ENCODE results near the gene SLC35D2.
"Not testable (repeated sequence)": the region's sequence is repeated elsewhere in the genome, so short reads cannot be mapped to it uniquely, and the experiment has no call there.

SLC35D2 gene

GRCh38 chr9:96399325-96399633 lies 15.8 kb upstream of the SLC35D2 start:
- DNase-seq: no peak

DNA sequence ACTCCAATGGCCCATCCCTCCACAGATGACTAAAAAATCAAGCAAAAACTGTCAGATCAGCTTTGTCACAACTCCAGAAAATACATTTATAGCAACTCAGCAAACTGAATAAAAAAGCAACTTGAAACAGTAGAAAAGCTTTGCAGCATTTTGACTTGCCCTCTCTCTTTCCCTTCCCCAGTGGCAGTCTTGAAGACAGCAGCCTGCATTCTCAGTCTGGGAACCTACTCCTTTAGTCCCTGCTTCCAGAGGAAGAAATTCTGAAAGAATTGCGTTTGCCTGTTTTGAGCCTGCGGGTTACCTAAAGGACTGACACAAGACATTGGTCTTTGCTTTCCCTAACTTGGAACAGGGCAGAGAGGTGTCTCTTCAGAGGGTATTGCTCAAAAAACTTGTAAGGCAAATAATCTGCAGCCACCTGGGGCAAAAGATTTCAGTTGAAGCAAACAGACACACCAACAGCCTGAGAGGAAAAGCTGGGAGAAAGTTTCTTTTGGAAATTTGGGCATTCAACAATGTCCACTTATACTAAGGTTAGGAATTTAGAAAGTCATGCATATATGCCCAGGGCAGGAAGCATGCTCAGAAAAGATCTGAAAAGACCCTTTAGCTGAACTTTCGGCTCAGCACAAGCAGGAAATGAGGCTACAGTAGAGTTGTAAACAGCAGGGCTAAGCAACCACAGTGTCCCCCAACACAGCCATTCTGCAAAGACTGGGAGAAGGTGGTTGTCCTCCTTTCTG lies 15.2 kb upstream of the SLC35D2 start:
- no peak for DNase-seq

- no peak for DNase-seq
These were observed 12.5 kb upstream of the SLC35D2 start for GRCh38 chr9:96395964-96396363.

GRCh38 chr9:96394832-96395496 lies 11.5 kb upstream of the SLC35D2 start:
- no peak for DNase-seq

DNA sequence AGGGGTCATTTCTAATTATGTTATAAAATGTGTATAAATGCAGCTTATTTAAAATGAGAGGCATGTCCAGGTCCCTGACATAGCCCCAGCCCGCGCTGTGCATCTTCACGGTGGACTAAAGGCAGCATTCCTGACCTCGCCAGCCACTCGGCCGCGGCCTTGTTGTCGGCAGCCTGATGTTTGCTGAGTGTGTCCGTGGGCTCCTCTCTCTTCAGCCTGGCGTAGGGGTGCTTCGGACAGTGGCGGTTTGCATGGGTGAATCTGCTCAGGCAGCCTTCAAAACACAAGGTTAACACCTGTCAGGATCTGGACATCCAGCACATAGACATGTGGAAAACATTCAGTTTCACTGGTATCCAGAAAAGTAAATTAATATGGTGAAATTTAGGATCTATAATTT lies 8.8 kb upstream of the SLC35D2 start:
- no peak for DNase-seq

GRCh38 chr9:96391021-96391765 lies 7.7 kb upstream of the SLC35D2 start:
- no peak for DNase-seq

DNA sequence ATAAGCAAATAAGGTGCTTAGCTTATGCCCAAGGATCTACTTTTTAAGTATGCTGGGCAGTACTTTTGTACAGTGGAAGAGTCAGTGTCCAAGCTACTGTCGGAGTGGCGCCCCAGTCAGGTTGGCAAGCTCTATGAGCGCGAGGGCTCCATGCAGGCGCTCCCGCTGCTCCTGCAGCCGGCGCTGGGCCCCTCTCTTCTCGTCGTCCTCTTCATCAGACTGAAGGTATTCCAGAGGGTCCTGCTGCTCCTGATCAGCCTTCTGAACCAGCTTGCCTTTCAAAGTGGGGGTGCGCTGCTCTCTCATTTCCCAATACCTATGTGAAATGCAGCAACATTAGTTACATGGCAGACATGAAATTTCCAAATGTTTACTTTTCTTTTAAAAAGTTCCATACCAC lies 4.6 kb upstream of the SLC35D2 start:
- DNase-seq: no peak

- no peak for DNase-seq
These were observed 2.6 kb upstream of the SLC35D2 start for GRCh38 chr9:96386157-96386556.

- DNase-seq: no peak
These were observed 709 bp downstream of the SLC35D2 start for GRCh38 chr9:96382839-96383164.

GRCh38 chr9:96382175-96382574 lies 1.3 kb downstream of the SLC35D2 start:
- no peak for DNase-seq

DNA sequence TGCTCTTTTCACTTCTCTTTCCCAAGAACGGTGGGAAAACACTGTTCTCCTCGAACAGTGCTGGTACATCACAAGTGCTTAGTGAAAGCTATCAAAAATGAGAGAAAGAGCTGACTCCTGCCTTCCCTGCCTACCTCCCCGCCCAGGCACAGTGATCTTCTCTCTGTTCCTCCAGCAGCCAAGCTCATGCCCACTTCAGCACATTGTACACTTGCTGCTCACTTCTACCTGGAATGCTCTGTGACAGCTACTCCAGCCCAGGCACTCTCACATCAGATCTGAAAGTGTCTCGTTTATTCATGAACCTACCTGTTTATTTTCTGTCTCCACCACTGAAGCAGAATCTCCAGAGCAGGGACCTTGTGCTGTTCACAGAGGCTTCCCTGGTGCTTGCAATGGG lies 1.8 kb downstream of the SLC35D2 start:
- DNase-seq: no peak

- no peak for DNase-seq
These were observed 2.4 kb downstream of the SLC35D2 start for GRCh38 chr9:96381125-96381524.

DNA sequence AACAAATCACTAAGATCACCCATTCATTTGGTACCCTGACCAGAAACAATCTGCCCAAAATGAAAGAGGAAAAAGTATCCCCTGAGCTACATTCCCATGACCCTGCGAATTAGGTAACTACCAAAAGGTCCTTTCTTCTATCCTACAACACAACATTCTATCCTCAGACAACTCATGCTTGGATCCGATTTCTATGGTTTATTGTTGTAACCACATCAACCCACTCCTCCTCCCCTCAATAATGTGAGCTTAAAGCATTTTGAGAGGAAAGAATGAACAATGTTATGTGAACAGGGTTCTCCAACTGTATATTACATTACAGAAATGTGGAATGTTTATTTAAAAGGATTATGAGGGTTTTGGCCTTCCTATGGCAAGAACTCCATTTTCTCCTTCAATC lies 4.0 kb downstream of the SLC35D2 start:
- no peak for DNase-seq

- DNase-seq: no peak
These were observed 5.3 kb downstream of the SLC35D2 start for GRCh38 chr9:96378187-96378586.

GRCh38 chr9:96376891-96377874 lies 6.3 kb downstream of the SLC35D2 start:
- DNase-seq: no peak

GRCh38 chr9:96375507-96375906 lies 8.0 kb downstream of the SLC35D2 start:
- not testable (repeated sequence) for DNase-seq

DNA sequence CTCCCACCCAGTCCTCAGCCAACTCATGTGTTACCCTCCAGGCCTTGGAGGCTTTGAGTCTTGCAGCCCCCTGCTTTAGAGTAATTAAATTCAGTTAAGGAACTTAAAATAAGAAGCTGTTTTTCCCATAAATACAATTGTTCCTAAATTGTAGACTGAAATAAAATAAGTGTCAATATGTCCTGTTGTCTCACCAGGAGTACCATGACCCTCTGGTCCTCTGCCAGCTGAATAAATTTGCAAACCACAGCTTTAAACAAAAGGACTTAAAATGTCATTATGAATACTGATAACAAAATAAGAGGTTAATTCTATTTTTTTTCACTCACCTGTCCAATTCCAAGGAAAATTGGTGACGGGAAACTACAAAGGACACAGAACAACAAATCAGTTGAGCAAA lies 15.6 kb downstream of the SLC35D2 start:
- DNase-seq: no peak

GRCh38 chr9:96363175-96363967 lies 20.1 kb downstream of the SLC35D2 start:
- DNase-seq: no peak

DNA sequence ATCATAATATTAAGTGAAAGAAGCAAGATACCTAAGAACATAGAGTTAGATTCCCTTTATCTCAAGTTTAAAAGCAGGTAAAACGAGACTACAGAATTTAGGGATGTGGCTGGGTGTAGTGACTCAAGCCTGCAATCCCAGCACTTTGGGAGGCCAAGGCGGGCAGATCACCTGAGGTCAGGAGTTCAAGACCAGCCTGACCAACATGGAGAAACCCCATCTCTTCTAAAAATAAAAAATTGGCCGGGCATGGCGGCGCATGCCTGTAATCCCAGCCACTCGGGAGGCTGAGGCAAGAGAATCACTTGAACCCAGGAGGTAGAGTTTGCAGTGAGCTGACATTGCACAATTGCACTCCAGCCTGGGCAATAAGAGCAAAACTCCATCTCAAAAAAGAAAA lies 21.4 kb downstream of the SLC35D2 start:
- not testable (repeated sequence) for DNase-seq

- DNase-seq: no peak
These were observed 21.8 kb downstream of the SLC35D2 start for GRCh38 chr9:96361668-96362067.

DNA sequence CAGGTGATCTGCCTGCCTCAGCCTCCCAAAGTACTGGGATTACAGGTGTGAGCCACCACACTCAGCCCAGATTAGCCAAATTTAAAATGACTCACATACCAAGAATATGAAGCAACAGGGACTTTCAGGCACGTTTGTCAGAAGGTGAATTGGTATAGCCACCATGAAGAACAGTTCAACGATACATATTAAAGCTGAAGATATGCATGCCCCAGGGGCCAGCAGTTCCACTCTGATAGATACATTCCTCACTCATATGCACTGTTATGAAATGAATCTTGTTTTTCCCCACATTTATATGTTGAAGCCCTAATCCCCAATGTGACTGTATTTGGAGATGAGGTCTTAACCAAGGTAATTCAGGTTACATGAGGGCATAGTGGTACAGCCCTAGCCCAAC lies 22.5 kb downstream of the SLC35D2 start:
- DNase-seq: no peak

DNA sequence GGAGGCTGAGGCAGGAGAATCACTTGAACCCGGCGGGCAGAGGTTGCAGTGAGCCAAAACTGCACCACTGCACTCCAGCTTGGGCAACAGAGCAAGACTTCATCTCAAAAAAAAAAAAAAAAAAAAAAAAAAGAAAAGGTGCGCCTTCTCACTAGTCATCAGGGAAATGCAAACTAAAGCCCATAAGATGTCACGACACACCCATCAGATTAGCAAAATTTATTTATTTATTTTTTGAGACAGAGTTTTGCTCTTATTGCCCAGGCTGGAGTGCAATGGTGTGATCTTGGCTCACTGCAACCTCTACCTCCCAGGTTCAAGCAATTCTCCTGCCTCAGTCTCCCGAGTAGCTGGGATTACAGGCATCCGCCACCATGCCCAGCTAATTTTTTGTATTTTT lies 23.0 kb downstream of the SLC35D2 start:
- DNase-seq: not testable (repeated sequence)

All from NCI-H1417 treated with DMSO at 0.1 percent for 48 hours (cell line).